Panc1 (cell line): ENCODE data around the gene NASP. TPM values are rescaled to one million over a fixed set of nuclear protein-coding genes. Genes with fewer than 3 reads are reported as not detected.

ENCODE experiments used
- ATAC-seq: fragments of 200-7000 bp; cut with Tn5 transposase; 2 replicates; pipeline ENCODE4 v1.9.1; 2020; ENCODE audit warnings: mild to moderate bottlenecking, moderate library complexity
- BruUV-seq: library from RNA; stranded (reverse); fragments of 400-500 nt; replicated peaks from 2 replicates; lab custom pipeline; 2021; lab: Mats Ljungman, UMichigan
- CTCF ChIA-PET: fragments of 300-600 bp; sonication (Branson Sonifier 250); formaldehyde crosslinking; loops from one replicate; lab custom pipeline; 2022; ENCODE audit warnings: antibody characterized with exemption; lab: Charles Lee
- POLR2A ChIA-PET: fragments of 300-600 bp; sonication (Branson Sonifier 250); formaldehyde crosslinking; loops from one replicate; lab custom pipeline; 2022; ENCODE audit warnings: antibody characterized with exemption; lab: Charles Lee
- DNase-seq: peaks from one replicate; pipeline ENCODE4 v3.0.0-alpha.2; 2010; ENCODE audit warnings: low read depth, low spot score
- H3K27ac ChIP-seq: 2 replicates; pipeline ENCODE4 v1.5.1; 2011; ENCODE audit warnings: mild to moderate bottlenecking, low read length, inconsistent platforms
- H3K27me3 ChIP-seq: fragments of 200-500 bp; sonication (Bioruptor generic); 2 replicates; pipeline ENCODE4 v1.6.0; 2014; ENCODE audit warnings: low read length, inconsistent platforms; ENCODE audit not compliant: control insufficient read depth, insufficient read depth
- H3K36me3 ChIP-seq: fragments of 200-500 bp; sonication (Bioruptor generic); 2 replicates; pipeline ENCODE4 v1.5.1; 2014; ENCODE audit warnings: inconsistent platforms, mild to moderate bottlenecking, low read length, moderate library complexity; ENCODE audit not compliant: control insufficient read depth, insufficient read depth
- H3K4me1 ChIP-seq: 2 replicates; pipeline ENCODE4 v1.5.1; 2011; ENCODE audit warnings: inconsistent platforms, mild to moderate bottlenecking, low read length, moderate library complexity; ENCODE audit not compliant: control insufficient read depth, insufficient read depth
- H3K4me3 ChIP-seq, 2 experiments: 2 replicates each; pipeline ENCODE4 v1.5.1; 2011 to 2012; ENCODE audit warnings: low read depth in 2 of 2, low read length in 2 of 2, mild to moderate bottlenecking in 2 of 2, inconsistent platforms in 1 of 2, moderate library complexity in 1 of 2
- H3K9me3 ChIP-seq: fragments of 200-500 bp; sonication (Bioruptor generic); 2 replicates; pipeline ENCODE4 v1.5.1; 2014; ENCODE audit warnings: low read depth, mild to moderate bottlenecking, inconsistent platforms, low read length, moderate library complexity; ENCODE audit not compliant: control insufficient read depth, insufficient read depth
- POLR2AphosphoS5 ChIP-seq: IDR thresholded peaks from 2 replicates; pipeline ENCODE4 v1.6.1; 2012; ENCODE audit warnings: mild to moderate bottlenecking, low read depth, low read length, moderate library complexity
- SIN3A ChIP-seq: IDR thresholded peaks from 2 replicates; pipeline ENCODE4 v1.6.1; 2012; ENCODE audit warnings: low read depth, mild to moderate bottlenecking, low read length, moderate library complexity, borderline replicate concordance; ENCODE audit not compliant: insufficient read depth
- TCF7L2 ChIP-seq: IDR thresholded peaks from 2 replicates; pipeline ENCODE4 v1.6.1; 2011; ENCODE audit warnings: mild to moderate bottlenecking, low read depth, low read length, inconsistent platforms
- in situ Hi-C: cut with HindIII; loops from 2 replicates; pipeline ENCODE4 v1.10.0; 2016; ENCODE audit warnings: low sequenced_read_pairs, low pct_unique_long_range_greater_than_20kb
- intact Hi-C: fragments of 100-400 bp; cut with micrococcal nuclease; formaldehyde crosslinking; loops from one replicate; pipeline ENCODE4 v1.10.0; 2022; ENCODE audit not compliant: unreplicated experiment
- total RNA-seq: library from RNA; stranded (reverse); gene quantifications from one replicate; pipeline ENCODE4 v1.2.1, GENCODE V29; 2021; ENCODE audit not compliant: unreplicated experiment
- TF ChIP-seq, protein P1 (sequence below), 2 experiments: IDR thresholded peaks; 2 replicates each; pipeline ENCODE4 v1.6.1; 2011 to 2012; ENCODE audit warnings: low read depth in 2 of 2, control low read depth in 1 of 2, low read length in 1 of 2, mild to moderate bottlenecking in 1 of 2, moderate library complexity in 1 of 2; ENCODE audit not compliant: insufficient read depth in 1 of 2
- TF ChIP-seq, protein P2 (sequence below): fragments of 450-650 bp; IDR thresholded peaks from 2 replicates; pipeline ENCODE4 v1.5.1; 2017; ENCODE audit warnings: mild to moderate bottlenecking

Gene NASP
- total RNA-seq, 1 experiment from 2014 or later = 193 TPM

DNA sequence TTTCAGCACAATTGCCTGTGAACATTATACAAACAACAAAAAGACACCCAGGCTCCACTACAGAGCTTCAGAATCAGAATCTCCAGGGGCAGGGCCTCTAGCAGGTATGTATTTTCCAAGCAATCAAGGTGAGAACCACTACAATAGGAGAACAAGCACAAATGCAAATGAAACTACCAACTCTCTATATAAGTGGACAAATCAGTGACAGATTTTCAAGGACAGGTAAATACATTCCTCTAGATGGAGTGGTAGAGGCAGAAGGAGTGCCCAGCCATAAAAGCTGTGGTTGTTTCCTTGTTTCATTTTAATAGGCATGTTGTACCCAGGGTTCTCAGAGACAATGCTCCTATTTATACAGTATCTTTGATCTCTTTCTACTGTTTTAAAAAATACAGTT is 60.1 kb downstream of the NASP start:
- POLR2A ChIA-PET = no interaction called here
- Histone ChIP-seq H3K4me3 (no peak overlapping the region), H3K36me3 (peaks cover 10% of the 10 kb centered on the region; the same call in 1 of the 2 replicates), H3K4me1 (no peaks in the 10 kb centered on the region), H3K27ac (no peak overlapping the region), H3K9me3 (no peaks in the 10 kb centered on the region), H3K27me3 (no peaks in the 10 kb centered on the region)
- ATAC-seq = peak; percentile 69
- TF ChIP-seq, protein P1, sequence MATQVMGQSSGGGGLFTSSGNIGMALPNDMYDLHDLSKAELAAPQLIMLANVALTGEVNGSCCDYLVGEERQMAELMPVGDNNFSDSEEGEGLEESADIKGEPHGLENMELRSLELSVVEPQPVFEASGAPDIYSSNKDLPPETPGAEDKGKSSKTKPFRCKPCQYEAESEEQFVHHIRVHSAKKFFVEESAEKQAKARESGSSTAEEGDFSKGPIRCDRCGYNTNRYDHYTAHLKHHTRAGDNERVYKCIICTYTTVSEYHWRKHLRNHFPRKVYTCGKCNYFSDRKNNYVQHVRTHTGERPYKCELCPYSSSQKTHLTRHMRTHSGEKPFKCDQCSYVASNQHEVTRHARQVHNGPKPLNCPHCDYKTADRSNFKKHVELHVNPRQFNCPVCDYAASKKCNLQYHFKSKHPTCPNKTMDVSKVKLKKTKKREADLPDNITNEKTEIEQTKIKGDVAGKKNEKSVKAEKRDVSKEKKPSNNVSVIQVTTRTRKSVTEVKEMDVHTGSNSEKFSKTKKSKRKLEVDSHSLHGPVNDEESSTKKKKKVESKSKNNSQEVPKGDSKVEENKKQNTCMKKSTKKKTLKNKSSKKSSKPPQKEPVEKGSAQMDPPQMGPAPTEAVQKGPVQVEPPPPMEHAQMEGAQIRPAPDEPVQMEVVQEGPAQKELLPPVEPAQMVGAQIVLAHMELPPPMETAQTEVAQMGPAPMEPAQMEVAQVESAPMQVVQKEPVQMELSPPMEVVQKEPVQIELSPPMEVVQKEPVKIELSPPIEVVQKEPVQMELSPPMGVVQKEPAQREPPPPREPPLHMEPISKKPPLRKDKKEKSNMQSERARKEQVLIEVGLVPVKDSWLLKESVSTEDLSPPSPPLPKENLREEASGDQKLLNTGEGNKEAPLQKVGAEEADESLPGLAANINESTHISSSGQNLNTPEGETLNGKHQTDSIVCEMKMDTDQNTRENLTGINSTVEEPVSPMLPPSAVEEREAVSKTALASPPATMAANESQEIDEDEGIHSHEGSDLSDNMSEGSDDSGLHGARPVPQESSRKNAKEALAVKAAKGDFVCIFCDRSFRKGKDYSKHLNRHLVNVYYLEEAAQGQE (IDR thresholded peaks at IDR 0.05; ENCODE audit: insufficient read depth in 1 of 2, low read depth in 2 of 2, low read length in 1 of 2) = no peak
- TF ChIP-seq, protein P2, sequence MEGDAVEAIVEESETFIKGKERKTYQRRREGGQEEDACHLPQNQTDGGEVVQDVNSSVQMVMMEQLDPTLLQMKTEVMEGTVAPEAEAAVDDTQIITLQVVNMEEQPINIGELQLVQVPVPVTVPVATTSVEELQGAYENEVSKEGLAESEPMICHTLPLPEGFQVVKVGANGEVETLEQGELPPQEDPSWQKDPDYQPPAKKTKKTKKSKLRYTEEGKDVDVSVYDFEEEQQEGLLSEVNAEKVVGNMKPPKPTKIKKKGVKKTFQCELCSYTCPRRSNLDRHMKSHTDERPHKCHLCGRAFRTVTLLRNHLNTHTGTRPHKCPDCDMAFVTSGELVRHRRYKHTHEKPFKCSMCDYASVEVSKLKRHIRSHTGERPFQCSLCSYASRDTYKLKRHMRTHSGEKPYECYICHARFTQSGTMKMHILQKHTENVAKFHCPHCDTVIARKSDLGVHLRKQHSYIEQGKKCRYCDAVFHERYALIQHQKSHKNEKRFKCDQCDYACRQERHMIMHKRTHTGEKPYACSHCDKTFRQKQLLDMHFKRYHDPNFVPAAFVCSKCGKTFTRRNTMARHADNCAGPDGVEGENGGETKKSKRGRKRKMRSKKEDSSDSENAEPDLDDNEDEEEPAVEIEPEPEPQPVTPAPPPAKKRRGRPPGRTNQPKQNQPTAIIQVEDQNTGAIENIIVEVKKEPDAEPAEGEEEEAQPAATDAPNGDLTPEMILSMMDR = peak; percentile 29; the same call in 1 of the 2 replicates
- in situ Hi-C loops (no loop called here), intact Hi-C loops (no loop called here)
- BruUV-seq = no TSS peak
- CTCF ChIA-PET = no interaction called here
- no peak for DNase-seq

DNA sequence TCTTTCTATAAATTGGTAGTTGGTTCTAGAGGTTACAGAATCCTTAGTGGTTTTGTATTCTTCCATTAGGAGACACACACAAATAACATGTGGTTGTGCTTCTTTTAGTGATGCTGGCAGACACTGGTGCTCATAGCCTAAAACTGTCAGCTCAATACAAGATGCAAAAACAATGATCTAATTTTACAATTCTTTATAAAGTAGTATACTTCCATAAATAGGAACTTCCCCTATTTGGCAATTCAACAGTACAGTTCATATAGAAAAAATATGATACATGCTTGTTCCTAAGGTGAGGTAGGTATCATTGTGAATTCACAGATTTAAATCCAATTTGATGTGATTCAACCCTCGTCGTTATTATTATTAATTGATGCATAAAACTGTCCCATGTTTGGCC is 60.8 kb downstream of the NASP start:
- Histone ChIP-seq H3K36me3 (peaks cover 7% of the 10 kb centered on the region; the same call in 1 of the 2 replicates), H3K27me3 (no peaks in the 10 kb centered on the region), H3K9me3 (no peaks in the 10 kb centered on the region), H3K27ac (no peak overlapping the region), H3K4me3 (no peak overlapping the region), H3K4me1 (no peaks in the 10 kb centered on the region)
- POLR2A ChIA-PET = no interaction called here
- ATAC-seq (no peak), DNase-seq (no peak)
- TF ChIP-seq, protein P2 = no peak
- TF ChIP-seq SIN3A (no peak), POLR2AphosphoS5 (no peak), TCF7L2 (no peak)
- TF ChIP-seq, protein P1 (IDR thresholded peaks at IDR 0.05; ENCODE audit: insufficient read depth in 1 of 2, low read depth in 2 of 2, low read length in 1 of 2) = no peak
- CTCF ChIA-PET = no interaction called here
- BruUV-seq = no TSS peak
- in situ Hi-C loops = no loop called here
- intact Hi-C loops = no loop called here
